PC-3 (cell line): ENCODE results near the gene FAM107B. TPM values are rescaled to one million over a fixed set of nuclear protein-coding genes. Genes with fewer than 3 reads are reported as not detected.

Experiments
- ATAC-seq: fragments of 200-7000 bp; cut with Tn5 transposase; 2 replicates; pipeline ENCODE4 v1.9.1; 2020; ENCODE audit warnings: mild to moderate bottlenecking, moderate library complexity
- BruUV-seq: library from RNA; stranded (reverse); fragments of 400-500 nt; replicated peaks from 2 replicates; lab custom pipeline; 2021; lab: Mats Ljungman, UMichigan
- CTCF ChIA-PET: fragments of 300-600 bp; sonication (Branson Sonifier 250); formaldehyde crosslinking; loops from one replicate; lab custom pipeline; 2022; ENCODE audit warnings: antibody characterized with exemption; lab: Charles Lee
- POLR2A ChIA-PET: fragments of 300-600 bp; sonication (Branson Sonifier 250); formaldehyde crosslinking; loops from one replicate; lab custom pipeline; 2022; ENCODE audit warnings: antibody characterized with exemption; ENCODE audit not compliant: unreplicated experiment; lab: Charles Lee
- DNase-seq: peaks from one replicate; pipeline ENCODE4 v3.0.0-alpha.2; 2015
- H2AFZ ChIP-seq: fragments of 300-600 bp; sonication (generic); 2 replicates; pipeline ENCODE4 v1.6.0; 2016; ENCODE audit warnings: antibody characterized with exemption, low read length
- H3F3A ChIP-seq: fragments of 300-600 bp; sonication (generic); one replicate; pipeline ENCODE4 v1.6.0; 2017; ENCODE audit warnings: antibody characterized with exemption, low read length, control low read depth, mild to moderate bottlenecking; ENCODE audit not compliant: unreplicated experiment
- H3K27ac ChIP-seq: fragments of 300-600 bp; sonication (generic); 2 replicates; pipeline ENCODE4 v1.5.1; 2016; ENCODE audit warnings: mild to moderate bottlenecking, low read length
- H3K27me3 ChIP-seq: fragments of 300-600 bp; sonication (generic); 2 replicates; pipeline ENCODE4 v1.6.1; 2016; ENCODE audit warnings: low read length, mixed read lengths
- H3K36me3 ChIP-seq: fragments of 300-600 bp; sonication (generic); 2 replicates; pipeline ENCODE4 v1.6.1; 2016; ENCODE audit warnings: low read depth, mixed run types, low read length, mixed read lengths
- H3K4me1 ChIP-seq: fragments of 300-600 bp; sonication (generic); 2 replicates; pipeline ENCODE4 v1.5.1; 2016; ENCODE audit warnings: low read length; ENCODE audit not compliant: insufficient read depth
- H3K4me2 ChIP-seq: fragments of 300-600 bp; sonication (generic); 2 replicates; pipeline ENCODE4 v1.6.0; 2016; ENCODE audit warnings: low read length
- H3K4me3 ChIP-seq: fragments of 300-600 bp; sonication (generic); 2 replicates; pipeline ENCODE4 v1.5.1; 2016; ENCODE audit warnings: mild to moderate bottlenecking, low read length, mixed read lengths
- H3K79me2 ChIP-seq: fragments of 300-600 bp; sonication (generic); 2 replicates; pipeline ENCODE4 v1.6.1; 2017; ENCODE audit warnings: low read length, mixed read lengths
- H3K9ac ChIP-seq: fragments of 300-600 bp; sonication (generic); 2 replicates; pipeline ENCODE4 v1.6.0; 2016; ENCODE audit warnings: mild to moderate bottlenecking, low read length
- H3K9me2 ChIP-seq: fragments of 300-600 bp; sonication (generic); replicated peaks from 2 replicates; pipeline ENCODE4 v1.6.1; 2016; ENCODE audit warnings: mixed run types, low read length, mixed read lengths
- H3K9me3 ChIP-seq: fragments of 300-600 bp; sonication (generic); 2 replicates; pipeline ENCODE4 v1.6.1; 2016; ENCODE audit warnings: low read length, mixed read lengths
- H4K20me1 ChIP-seq: fragments of 300-600 bp; sonication (generic); 2 replicates; pipeline ENCODE4 v1.6.1; 2016; ENCODE audit warnings: low read length, mixed read lengths
- EZH2 ChIP-seq: fragments of 300-600 bp; sonication (generic); IDR thresholded peaks from one replicate; pipeline ENCODE4 v1.6.1; 2017; ENCODE audit warnings: antibody characterized with exemption, mild to moderate bottlenecking, low read length; ENCODE audit not compliant: unreplicated experiment
- EZH2phosphoT487 ChIP-seq: fragments of 300-600 bp; sonication (generic); IDR thresholded peaks from 2 replicates; pipeline ENCODE4 v1.6.1; 2018; ENCODE audit warnings: mild to moderate bottlenecking, antibody characterized with exemption, low read length, borderline replicate concordance
- intact Hi-C: fragments of 100-400 bp; cut with micrococcal nuclease; formaldehyde crosslinking; loops from 2 replicates; pipeline ENCODE4 v1.9.0; 2023
- total RNA-seq: library from RNA; depleted of rRNA; stranded (reverse); fragments of >200 nt; gene quantifications from 2 replicates; pipeline ENCODE4 v1.2.3, GENCODE V29; 2014
- TF ChIP-seq, protein P1 (sequence below): fragments of 300-600 bp; sonication (generic); conservative IDR thresholded peaks from 2 replicates; pipeline ENCODE4 v1.5.1; 2017; ENCODE audit warnings: antibody characterized with exemption, low read depth, mild to moderate bottlenecking, low read length

FAM107B gene
- total RNA-seq, 1 experiment from 2014 or later: 36.6 TPM

DNA sequence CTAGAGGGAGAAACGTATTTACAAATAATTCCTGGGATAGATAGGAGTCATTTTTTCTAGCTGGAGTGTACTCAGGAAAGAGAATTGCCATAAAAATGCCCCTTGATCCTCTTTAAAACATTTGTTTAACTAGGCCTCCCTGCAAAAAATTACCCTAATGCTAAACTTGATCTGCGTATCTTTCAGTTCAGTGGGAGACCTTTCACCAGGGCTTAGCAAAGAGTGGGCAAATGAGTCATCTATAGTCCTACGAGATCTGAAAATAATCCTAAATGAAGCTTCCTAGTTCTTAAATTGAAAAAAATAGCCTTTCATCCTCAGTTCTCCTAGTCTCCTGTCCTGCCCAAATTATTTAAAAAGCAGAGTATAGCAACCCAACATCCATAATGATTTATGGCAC, 245.3 kb downstream of the FAM107B start:
- POLR2A ChIA-PET: no interaction called here
- no peaks in the 10 kb centered on the region for H3F3A ChIP-seq

DNA sequence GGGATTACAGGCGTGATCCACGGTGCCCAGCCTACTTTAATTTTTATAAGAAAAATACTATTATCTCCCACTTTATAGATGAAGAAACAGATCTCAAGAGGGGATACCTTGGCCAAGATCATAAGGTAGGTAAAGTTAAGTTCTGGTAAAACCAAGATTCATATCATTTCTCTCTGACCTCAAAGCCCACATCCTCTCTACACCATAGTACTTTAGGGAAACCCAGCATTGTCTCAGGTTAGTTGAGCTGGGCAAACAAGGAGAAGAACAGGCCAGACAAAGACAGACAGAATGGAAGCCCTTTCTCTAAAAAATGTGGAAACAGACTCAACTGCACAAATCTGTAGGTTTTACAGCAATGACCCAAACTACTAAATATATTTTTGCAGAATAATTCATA, 246.2 kb downstream of the FAM107B start:
- Histone ChIP-seq H3K4me2 (no peak overlapping the region), H3K9ac (no peak overlapping the region), H3K4me1 (peaks cover 17% of the 10 kb centered on the region), H3F3A (no peaks in the 10 kb centered on the region), H3K36me3 (peaks cover 15% of the 10 kb centered on the region; the same call in 1 of the 2 replicates), H3K27me3 (no peaks in the 10 kb centered on the region), H3K4me3 (no peak overlapping the region), H4K20me1 (no peaks in the 10 kb centered on the region), H2AFZ (no peak overlapping the region), H3K27ac (no peak overlapping the region), H3K9me2 (no peaks in the 10 kb centered on the region), H3K9me3 (no peaks in the 10 kb centered on the region), H3K79me2 (peaks cover 25% of the 10 kb centered on the region)
- intact Hi-C loops: no loop called here
- ChIA-PET CTCF (no interaction called here), POLR2A (no interaction called here)
- no peak for ATAC-seq
- BruUV-seq: no TSS peak
- no peak for DNase-seq
- TF ChIP-seq, protein P1, sequence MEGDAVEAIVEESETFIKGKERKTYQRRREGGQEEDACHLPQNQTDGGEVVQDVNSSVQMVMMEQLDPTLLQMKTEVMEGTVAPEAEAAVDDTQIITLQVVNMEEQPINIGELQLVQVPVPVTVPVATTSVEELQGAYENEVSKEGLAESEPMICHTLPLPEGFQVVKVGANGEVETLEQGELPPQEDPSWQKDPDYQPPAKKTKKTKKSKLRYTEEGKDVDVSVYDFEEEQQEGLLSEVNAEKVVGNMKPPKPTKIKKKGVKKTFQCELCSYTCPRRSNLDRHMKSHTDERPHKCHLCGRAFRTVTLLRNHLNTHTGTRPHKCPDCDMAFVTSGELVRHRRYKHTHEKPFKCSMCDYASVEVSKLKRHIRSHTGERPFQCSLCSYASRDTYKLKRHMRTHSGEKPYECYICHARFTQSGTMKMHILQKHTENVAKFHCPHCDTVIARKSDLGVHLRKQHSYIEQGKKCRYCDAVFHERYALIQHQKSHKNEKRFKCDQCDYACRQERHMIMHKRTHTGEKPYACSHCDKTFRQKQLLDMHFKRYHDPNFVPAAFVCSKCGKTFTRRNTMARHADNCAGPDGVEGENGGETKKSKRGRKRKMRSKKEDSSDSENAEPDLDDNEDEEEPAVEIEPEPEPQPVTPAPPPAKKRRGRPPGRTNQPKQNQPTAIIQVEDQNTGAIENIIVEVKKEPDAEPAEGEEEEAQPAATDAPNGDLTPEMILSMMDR: no peak

More for the DNA sequence above, 245.3 kb downstream of the FAM107B start:
- Histone ChIP-seq H3K4me1 (peaks cover 26% of the 10 kb centered on the region), H2AFZ (no peak overlapping the region), H4K20me1 (no peaks in the 10 kb centered on the region), H3K79me2 (peaks cover 34% of the 10 kb centered on the region), H3K9ac (no peak overlapping the region), H3K4me3 (no peak overlapping the region), H3K4me2 (no peak overlapping the region), H3K27me3 (no peaks in the 10 kb centered on the region), H3K9me3 (no peaks in the 10 kb centered on the region), H3K9me2 (no peaks in the 10 kb centered on the region), H3K36me3 (peaks cover 15% of the 10 kb centered on the region; the same call in 1 of the 2 replicates), H3K27ac (no peak overlapping the region)
- DNase-seq (no peak), ATAC-seq (no peak)
- no TSS peak for BruUV-seq
- TF ChIP-seq EZH2 (no peak), EZH2phosphoT487 (no peak)
- TF ChIP-seq, protein P1: no peak
- intact Hi-C loops: no loop called here
- CTCF ChIA-PET: no interaction called here

DNA sequence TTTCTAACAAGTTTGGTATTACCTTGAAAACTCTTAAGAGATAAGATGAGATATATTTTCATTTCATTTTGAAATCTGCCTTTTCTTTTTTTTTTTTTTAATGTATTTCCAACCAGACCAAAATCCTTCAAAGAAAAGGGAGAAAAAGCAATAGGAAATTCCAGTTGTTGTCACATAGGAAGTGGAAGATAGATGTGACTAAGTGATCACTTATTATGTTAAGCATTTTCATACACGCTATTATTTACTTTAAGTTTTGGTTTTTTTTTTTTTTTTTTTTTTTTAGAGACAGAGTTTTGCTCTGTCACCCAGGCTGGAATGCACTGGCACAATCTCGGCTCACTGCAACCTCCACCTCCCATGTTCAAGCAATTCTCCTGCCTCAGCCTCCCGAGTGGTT, 246.8 kb downstream of the FAM107B start:
- peaks cover 15% of the 10 kb centered on the region; the same call in 1 of the 2 replicates for H3K36me3 ChIP-seq
- intact Hi-C loops: no loop called here
- H3K4me1 ChIP-seq: peaks cover 12% of the 10 kb centered on the region
- H3K4me3 ChIP-seq: no peak overlapping the region
- no peak overlapping the region for H3K27ac ChIP-seq
- DNase-seq: no peak
- H3F3A ChIP-seq: no peaks in the 10 kb centered on the region
- H3K9ac ChIP-seq: no peak overlapping the region
- BruUV-seq: no TSS peak
- ChIA-PET POLR2A (no interaction called here), CTCF (no interaction called here)
- no peak for ATAC-seq
- no peaks in the 10 kb centered on the region for H4K20me1 ChIP-seq
- TF ChIP-seq, protein P1: no peak
- TF ChIP-seq EZH2phosphoT487: no peak
- no peak for TF ChIP-seq EZH2
- H3K9me2 ChIP-seq: no peaks in the 10 kb centered on the region
- no peak overlapping the region for H3K4me2 ChIP-seq
- no peaks in the 10 kb centered on the region for H3K27me3 ChIP-seq
- H2AFZ ChIP-seq: no peak overlapping the region
- H3K79me2 ChIP-seq: peaks cover 25% of the 10 kb centered on the region
- H3K9me3 ChIP-seq: no peaks in the 10 kb centered on the region
